ENCODE measurements around the gene RMI2. TPM values are rescaled to one million over a fixed set of nuclear protein-coding genes. Genes with fewer than 3 reads are reported as not detected.
"Not testable (repeated sequence)": the region's sequence is repeated elsewhere in the genome, so short reads cannot be mapped to it uniquely, and the experiment has no call there.

The RMI2 gene
- total RNA-seq (2014; rRNA removed; shearing (Covaris generic)) = 30.2 and 30.8 TPM in 2 replicates

- peak; percentile 96 for DNase-seq (ENCODE audit: low read depth)
Observed at GRCh38 chr16:11345040-11345862, at the start of gene RMI2. Gene RMI2, plus strand, starts transcription at chr16:11345459. Its CDS starts 13 bp downstream, at chr16:11345472.

- DNase-seq (ENCODE audit: low read depth) = no peak
Observed at GRCh38 chr16:11295672-11296071, 49.6 kb upstream of the RMI2 start.

GRCh38 chr16:11296351-11296705 lies 48.9 kb upstream of the RMI2 start:
- DNase-seq (ENCODE audit: low read depth) = no peak

GRCh38 chr16:11296706-11297491 lies 48.4 kb upstream of the RMI2 start:
- no peak for DNase-seq (ENCODE audit: low read depth)

- peak; percentile 66 for DNase-seq (ENCODE audit: low read depth)
Observed at GRCh38 chr16:11297492-11298142, 47.6 kb upstream of the RMI2 start.

GRCh38 chr16:11298143-11298900 lies 46.9 kb upstream of the RMI2 start:
- no peak for DNase-seq (ENCODE audit: low read depth)

GRCh38 chr16:11298950-11299547 lies 46.2 kb upstream of the RMI2 start:
- not testable (repeated sequence) for DNase-seq (ENCODE audit: low read depth)

- DNase-seq (ENCODE audit: low read depth) = no peak
Observed at GRCh38 chr16:11299865-11300559, 45.2 kb upstream of the RMI2 start.

- DNase-seq (ENCODE audit: low read depth) = no peak
Observed at GRCh38 chr16:11300560-11300892, 44.7 kb upstream of the RMI2 start.

GRCh38 chr16:11301645-11302501 lies 43.4 kb upstream of the RMI2 start:
- DNase-seq (ENCODE audit: low read depth) = no peak

GRCh38 chr16:11302977-11303376 lies 42.3 kb upstream of the RMI2 start:
- no peak for DNase-seq (ENCODE audit: low read depth)

GRCh38 chr16:11303405-11304138 lies 41.7 kb upstream of the RMI2 start:
- DNase-seq (ENCODE audit: low read depth) = peak; percentile 33

GRCh38 chr16:11306381-11306780 lies 38.9 kb upstream of the RMI2 start:
- DNase-seq (ENCODE audit: low read depth) = no peak

GRCh38 chr16:11306997-11307638 lies 38.1 kb upstream of the RMI2 start:
- no peak for DNase-seq (ENCODE audit: low read depth)

GRCh38 chr16:11307639-11308492 lies 37.4 kb upstream of the RMI2 start:
- DNase-seq (ENCODE audit: low read depth) = no peak

GRCh38 chr16:11308493-11309283 lies 36.6 kb upstream of the RMI2 start:
- no peak for DNase-seq (ENCODE audit: low read depth)
